GM23338 (cell line): ENCODE data around the gene USH1C. TPM values are rescaled to one million over a fixed set of nuclear protein-coding genes. Genes with fewer than 3 reads are reported as not detected.

Source experiments
- ATAC-seq: fragments of 200-7000 bp; cut with Tn5 transposase; 3 replicates; pipeline ENCODE4 v1.9.1; 2020
- DNase-seq: peaks from one replicate; pipeline ENCODE4 v3.0.0-alpha.2; 2015; ENCODE audit warnings: low spot score
- H2AFZ ChIP-seq: fragments of 200-600 bp; sonication (generic); 2 replicates; pipeline ENCODE4 v1.8.0; 2016; ENCODE audit warnings: antibody characterized with exemption, mild to moderate bottlenecking, moderate library complexity
- H3F3A ChIP-seq: fragments of 200-600 bp; sonication (generic); replicated peaks from 2 replicates; pipeline ENCODE4 v1.8.0; 2017; ENCODE audit warnings: antibody characterized with exemption, mixed run types, low read depth
- H3K27ac ChIP-seq: fragments of 200-600 bp; sonication (generic); 2 replicates; pipeline ENCODE4 v1.6.1; 2016; ENCODE audit warnings: low read depth
- H3K27me3 ChIP-seq: fragments of 200-600 bp; sonication (generic); 2 replicates; pipeline ENCODE4 v1.8.0; 2016; ENCODE audit warnings: mild to moderate bottlenecking, mixed run types, moderate library complexity; ENCODE audit not compliant: insufficient read depth
- H3K36me3 ChIP-seq: fragments of 200-600 bp; sonication (generic); 2 replicates; pipeline ENCODE4 v1.8.0; 2016; ENCODE audit warnings: mild to moderate bottlenecking; ENCODE audit not compliant: insufficient read depth
- H3K4me1 ChIP-seq: fragments of 200-600 bp; sonication (generic); 2 replicates; pipeline ENCODE4 v1.8.0; 2016; ENCODE audit warnings: mild to moderate bottlenecking, moderate library complexity; ENCODE audit not compliant: insufficient read depth
- H3K4me2 ChIP-seq: fragments of 200-600 bp; sonication (generic); 2 replicates; pipeline ENCODE4 v1.7.1; 2017; ENCODE audit warnings: mixed run types
- H3K4me3 ChIP-seq: fragments of 200-600 bp; sonication (generic); 2 replicates; pipeline ENCODE4 v1.6.1; 2016; ENCODE audit warnings: mixed run types
- H3K79me2 ChIP-seq: fragments of 200-600 bp; sonication (generic); replicated peaks from 2 replicates; pipeline ENCODE4 v1.8.0; 2017; ENCODE audit warnings: mild to moderate bottlenecking; ENCODE audit not compliant: insufficient read depth
- H3K9me2 ChIP-seq: fragments of 200-600 bp; sonication (generic); 2 replicates; pipeline ENCODE4 v1.8.0; 2017; ENCODE audit not compliant: insufficient read depth
- H4K20me1 ChIP-seq: fragments of 200-600 bp; sonication (generic); replicated peaks from 2 replicates; pipeline ENCODE4 v1.8.0; 2017; ENCODE audit warnings: mild to moderate bottlenecking; ENCODE audit not compliant: insufficient read depth
- H3K27ac Mint-ChIP-seq: 2 replicates; pipeline ENCODE4 v1.8.0; 2020; ENCODE audit warnings: inconsistent platforms, mild to moderate bottlenecking, moderate library complexity, mixed read lengths
- H3K27me3 Mint-ChIP-seq: 3 replicates; pipeline ENCODE4 v1.8.0; 2022; ENCODE audit warnings: low read depth, mild to moderate bottlenecking, moderate library complexity, mixed read lengths, inconsistent platforms; ENCODE audit not compliant: insufficient read depth, poor library complexity
- H3K36me3 Mint-ChIP-seq: 3 replicates; pipeline ENCODE4 v1.8.0; 2021; ENCODE audit warnings: low read depth, mild to moderate bottlenecking, inconsistent platforms, moderate library complexity, mixed read lengths
- H3K4me1 Mint-ChIP-seq: 3 replicates; pipeline ENCODE4 v1.8.0; 2020; ENCODE audit warnings: mild to moderate bottlenecking, inconsistent platforms, mixed read lengths
- H3K4me3 Mint-ChIP-seq: 3 replicates; pipeline ENCODE4 v1.8.0; 2021; ENCODE audit warnings: moderate library complexity, mild to moderate bottlenecking, inconsistent platforms, mixed read lengths
- H3K9me3 Mint-ChIP-seq: 3 replicates; pipeline ENCODE4 v1.8.0; 2020; ENCODE audit warnings: moderate library complexity, mild to moderate bottlenecking, inconsistent platforms, mixed read lengths
- CREB1 ChIP-seq: fragments of 250-450 bp; sonication (Bioruptor Pico); IDR thresholded peaks from 2 replicates; pipeline ENCODE4 v1.5.0; 2020; ENCODE audit warnings: low read depth, mild to moderate bottlenecking, moderate library complexity
- EZH2 ChIP-seq: fragments of 200-600 bp; sonication (generic); IDR thresholded peaks from one replicate; pipeline ENCODE4 v1.8.0; 2017; ENCODE audit warnings: antibody characterized with exemption, mild to moderate bottlenecking, low read depth; ENCODE audit not compliant: unreplicated experiment
- EZH2phosphoT487 ChIP-seq: fragments of 200-600 bp; sonication (generic); IDR thresholded peaks from one replicate; pipeline ENCODE4 v1.8.1; 2018; ENCODE audit warnings: antibody characterized with exemption; ENCODE audit not compliant: unreplicated experiment
- JUNB ChIP-seq: IDR thresholded peaks from one replicate; pipeline ENCODE4 v1.6.1; 2016; ENCODE audit warnings: antibody characterized with exemption; ENCODE audit not compliant: unreplicated experiment
- NANOG ChIP-seq: IDR thresholded peaks from 2 replicates; pipeline ENCODE4 v1.6.1; 2016; ENCODE audit warnings: antibody characterized with exemption, borderline replicate concordance
- POLR2AphosphoS5 ChIP-seq: IDR thresholded peaks from 2 replicates; pipeline ENCODE4 v1.6.1; 2016; ENCODE audit warnings: antibody characterized with exemption, low read depth
- STAT1 ChIP-seq: IDR thresholded peaks from one replicate; pipeline ENCODE4 v1.6.1; 2016; ENCODE audit warnings: antibody characterized with exemption; ENCODE audit not compliant: unreplicated experiment
- ZNF114 ChIP-seq: fragments of 250-450 bp; sonication (Bioruptor Pico); IDR thresholded peaks from 2 replicates; pipeline ENCODE4 v1.5.0; 2020; ENCODE audit warnings: mild to moderate bottlenecking, moderate library complexity
- ZNF331 ChIP-seq: fragments of 250-450 bp; sonication (Bioruptor Pico); IDR thresholded peaks from 2 replicates; pipeline ENCODE4 v1.5.0; 2020; ENCODE audit warnings: low read depth, mild to moderate bottlenecking, moderate library complexity
- polyA plus RNA-seq: library from polyadenylated mRNA; unstranded; fragments of >200 nt; fragmentation: Nextera tagmentation; extraction: Ambion mirVana; gene quantifications from 2 replicates; pipeline ENCODE4 v1.2.1, GENCODE V29; 2016
- total RNA-seq: library from RNA; depleted of rRNA; stranded (reverse); fragments of >200 nt; shearing (Covaris generic); gene quantifications from 2 replicates; pipeline ENCODE4 v1.2.3, GENCODE V29; 2014
- TF ChIP-seq, protein P1 (sequence below), 2 experiments: fragments of 200-600 bp in 1 of 2; sonication (generic) in 1 of 2; conservative IDR thresholded peaks; 2 replicates each; pipeline versions ENCODE4 v1.5.1 to v1.6.1; 2016 to 2017; ENCODE audit warnings: antibody characterized with exemption in 2 of 2, low read depth in 2 of 2, mild to moderate bottlenecking in 2 of 2, moderate library complexity in 1 of 2
- TF ChIP-seq, protein P2 (sequence below): IDR thresholded peaks from 2 replicates; pipeline ENCODE4 v1.6.1; 2016; ENCODE audit warnings: antibody characterized with exemption
- TF ChIP-seq, protein P3 (sequence below): fragments of 250-450 bp; sonication (Bioruptor Pico); IDR thresholded peaks from 2 replicates; pipeline ENCODE4 v1.5.0; 2020; ENCODE audit warnings: mild to moderate bottlenecking, moderate library complexity
- TF ChIP-seq, protein P4 (sequence below): IDR thresholded peaks from one replicate; pipeline ENCODE4 v1.6.1; 2018; ENCODE audit warnings: antibody characterized with exemption; ENCODE audit not compliant: unreplicated experiment

Gene USH1C
- total and polyA plus RNA-seq, 2 experiments from 2014 or later, result 1.3 to 1.8 TPM

DNA sequence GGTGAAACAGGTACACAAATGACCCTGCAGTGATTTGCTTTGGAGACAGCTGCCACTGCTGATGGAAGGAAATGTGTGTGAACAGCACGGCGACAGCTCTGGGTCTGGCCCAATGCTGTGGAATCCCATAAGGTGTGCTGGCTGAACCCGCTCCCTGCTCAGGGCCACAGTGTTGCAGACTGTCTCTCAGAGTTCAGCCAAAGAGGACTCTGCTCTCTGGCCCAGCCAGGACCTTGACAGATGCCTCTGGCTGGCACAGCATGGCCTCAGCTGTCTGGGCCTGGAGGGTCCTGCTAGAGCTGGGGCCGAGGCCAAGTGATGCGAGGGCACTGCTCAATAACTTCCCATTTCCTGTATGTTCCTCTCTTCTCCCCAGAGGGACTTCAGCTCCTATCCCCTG, 62.3 kb downstream of the USH1C start:
- ATAC-seq (no peak), DNase-seq (no peak)
- Histone ChIP-seq H3K4me3 (no peak overlapping the region), H3K79me2 (no peaks in the 10 kb centered on the region), H4K20me1 (no peaks in the 10 kb centered on the region; the same call in 1 of the 2 replicates), H3K36me3 (no peaks in the 10 kb centered on the region), H3K27me3 (peaks cover 24% of the 10 kb centered on the region), H3K9me2 (no peaks in the 10 kb centered on the region), H3K4me1 (no peaks in the 10 kb centered on the region; the same call in none of the 2 replicates), H3K27ac (no peak overlapping the region), H3K4me2 (no peak overlapping the region), H3F3A (peaks cover 5% of the 10 kb centered on the region; the same call in 1 of the 2 replicates), H2AFZ (no peak overlapping the region)
- Mint-ChIP-seq H3K27ac (no peak overlapping the region), H3K9me3 (no peaks in the 10 kb centered on the region; the same call in 2 of the 3 replicates), H3K27me3 (peaks cover 31% of the 10 kb centered on the region), H3K36me3 (no peaks in the 10 kb centered on the region), H3K4me3 (no peak overlapping the region), H3K4me1 (peaks cover 19% of the 10 kb centered on the region)
- TF ChIP-seq, protein P1, sequence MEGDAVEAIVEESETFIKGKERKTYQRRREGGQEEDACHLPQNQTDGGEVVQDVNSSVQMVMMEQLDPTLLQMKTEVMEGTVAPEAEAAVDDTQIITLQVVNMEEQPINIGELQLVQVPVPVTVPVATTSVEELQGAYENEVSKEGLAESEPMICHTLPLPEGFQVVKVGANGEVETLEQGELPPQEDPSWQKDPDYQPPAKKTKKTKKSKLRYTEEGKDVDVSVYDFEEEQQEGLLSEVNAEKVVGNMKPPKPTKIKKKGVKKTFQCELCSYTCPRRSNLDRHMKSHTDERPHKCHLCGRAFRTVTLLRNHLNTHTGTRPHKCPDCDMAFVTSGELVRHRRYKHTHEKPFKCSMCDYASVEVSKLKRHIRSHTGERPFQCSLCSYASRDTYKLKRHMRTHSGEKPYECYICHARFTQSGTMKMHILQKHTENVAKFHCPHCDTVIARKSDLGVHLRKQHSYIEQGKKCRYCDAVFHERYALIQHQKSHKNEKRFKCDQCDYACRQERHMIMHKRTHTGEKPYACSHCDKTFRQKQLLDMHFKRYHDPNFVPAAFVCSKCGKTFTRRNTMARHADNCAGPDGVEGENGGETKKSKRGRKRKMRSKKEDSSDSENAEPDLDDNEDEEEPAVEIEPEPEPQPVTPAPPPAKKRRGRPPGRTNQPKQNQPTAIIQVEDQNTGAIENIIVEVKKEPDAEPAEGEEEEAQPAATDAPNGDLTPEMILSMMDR (conservative IDR thresholded peaks at IDR 0.05; ENCODE audit: low read depth in 2 of 2), result no peak
- TF ChIP-seq EZH2 (no peak), JUNB (no peak), CREB1 (CRISPR knock-in tag) (no peak), NANOG (no peak), STAT1 (no peak), POLR2AphosphoS5 (no peak), ZNF331 (CRISPR knock-in tag) (no peak), ZNF114 (no peak), EZH2phosphoT487 (no peak)
- TF ChIP-seq, protein P2, sequence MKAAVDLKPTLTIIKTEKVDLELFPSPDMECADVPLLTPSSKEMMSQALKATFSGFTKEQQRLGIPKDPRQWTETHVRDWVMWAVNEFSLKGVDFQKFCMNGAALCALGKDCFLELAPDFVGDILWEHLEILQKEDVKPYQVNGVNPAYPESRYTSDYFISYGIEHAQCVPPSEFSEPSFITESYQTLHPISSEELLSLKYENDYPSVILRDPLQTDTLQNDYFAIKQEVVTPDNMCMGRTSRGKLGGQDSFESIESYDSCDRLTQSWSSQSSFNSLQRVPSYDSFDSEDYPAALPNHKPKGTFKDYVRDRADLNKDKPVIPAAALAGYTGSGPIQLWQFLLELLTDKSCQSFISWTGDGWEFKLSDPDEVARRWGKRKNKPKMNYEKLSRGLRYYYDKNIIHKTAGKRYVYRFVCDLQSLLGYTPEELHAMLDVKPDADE, result no peak
- TF ChIP-seq, protein P3, sequence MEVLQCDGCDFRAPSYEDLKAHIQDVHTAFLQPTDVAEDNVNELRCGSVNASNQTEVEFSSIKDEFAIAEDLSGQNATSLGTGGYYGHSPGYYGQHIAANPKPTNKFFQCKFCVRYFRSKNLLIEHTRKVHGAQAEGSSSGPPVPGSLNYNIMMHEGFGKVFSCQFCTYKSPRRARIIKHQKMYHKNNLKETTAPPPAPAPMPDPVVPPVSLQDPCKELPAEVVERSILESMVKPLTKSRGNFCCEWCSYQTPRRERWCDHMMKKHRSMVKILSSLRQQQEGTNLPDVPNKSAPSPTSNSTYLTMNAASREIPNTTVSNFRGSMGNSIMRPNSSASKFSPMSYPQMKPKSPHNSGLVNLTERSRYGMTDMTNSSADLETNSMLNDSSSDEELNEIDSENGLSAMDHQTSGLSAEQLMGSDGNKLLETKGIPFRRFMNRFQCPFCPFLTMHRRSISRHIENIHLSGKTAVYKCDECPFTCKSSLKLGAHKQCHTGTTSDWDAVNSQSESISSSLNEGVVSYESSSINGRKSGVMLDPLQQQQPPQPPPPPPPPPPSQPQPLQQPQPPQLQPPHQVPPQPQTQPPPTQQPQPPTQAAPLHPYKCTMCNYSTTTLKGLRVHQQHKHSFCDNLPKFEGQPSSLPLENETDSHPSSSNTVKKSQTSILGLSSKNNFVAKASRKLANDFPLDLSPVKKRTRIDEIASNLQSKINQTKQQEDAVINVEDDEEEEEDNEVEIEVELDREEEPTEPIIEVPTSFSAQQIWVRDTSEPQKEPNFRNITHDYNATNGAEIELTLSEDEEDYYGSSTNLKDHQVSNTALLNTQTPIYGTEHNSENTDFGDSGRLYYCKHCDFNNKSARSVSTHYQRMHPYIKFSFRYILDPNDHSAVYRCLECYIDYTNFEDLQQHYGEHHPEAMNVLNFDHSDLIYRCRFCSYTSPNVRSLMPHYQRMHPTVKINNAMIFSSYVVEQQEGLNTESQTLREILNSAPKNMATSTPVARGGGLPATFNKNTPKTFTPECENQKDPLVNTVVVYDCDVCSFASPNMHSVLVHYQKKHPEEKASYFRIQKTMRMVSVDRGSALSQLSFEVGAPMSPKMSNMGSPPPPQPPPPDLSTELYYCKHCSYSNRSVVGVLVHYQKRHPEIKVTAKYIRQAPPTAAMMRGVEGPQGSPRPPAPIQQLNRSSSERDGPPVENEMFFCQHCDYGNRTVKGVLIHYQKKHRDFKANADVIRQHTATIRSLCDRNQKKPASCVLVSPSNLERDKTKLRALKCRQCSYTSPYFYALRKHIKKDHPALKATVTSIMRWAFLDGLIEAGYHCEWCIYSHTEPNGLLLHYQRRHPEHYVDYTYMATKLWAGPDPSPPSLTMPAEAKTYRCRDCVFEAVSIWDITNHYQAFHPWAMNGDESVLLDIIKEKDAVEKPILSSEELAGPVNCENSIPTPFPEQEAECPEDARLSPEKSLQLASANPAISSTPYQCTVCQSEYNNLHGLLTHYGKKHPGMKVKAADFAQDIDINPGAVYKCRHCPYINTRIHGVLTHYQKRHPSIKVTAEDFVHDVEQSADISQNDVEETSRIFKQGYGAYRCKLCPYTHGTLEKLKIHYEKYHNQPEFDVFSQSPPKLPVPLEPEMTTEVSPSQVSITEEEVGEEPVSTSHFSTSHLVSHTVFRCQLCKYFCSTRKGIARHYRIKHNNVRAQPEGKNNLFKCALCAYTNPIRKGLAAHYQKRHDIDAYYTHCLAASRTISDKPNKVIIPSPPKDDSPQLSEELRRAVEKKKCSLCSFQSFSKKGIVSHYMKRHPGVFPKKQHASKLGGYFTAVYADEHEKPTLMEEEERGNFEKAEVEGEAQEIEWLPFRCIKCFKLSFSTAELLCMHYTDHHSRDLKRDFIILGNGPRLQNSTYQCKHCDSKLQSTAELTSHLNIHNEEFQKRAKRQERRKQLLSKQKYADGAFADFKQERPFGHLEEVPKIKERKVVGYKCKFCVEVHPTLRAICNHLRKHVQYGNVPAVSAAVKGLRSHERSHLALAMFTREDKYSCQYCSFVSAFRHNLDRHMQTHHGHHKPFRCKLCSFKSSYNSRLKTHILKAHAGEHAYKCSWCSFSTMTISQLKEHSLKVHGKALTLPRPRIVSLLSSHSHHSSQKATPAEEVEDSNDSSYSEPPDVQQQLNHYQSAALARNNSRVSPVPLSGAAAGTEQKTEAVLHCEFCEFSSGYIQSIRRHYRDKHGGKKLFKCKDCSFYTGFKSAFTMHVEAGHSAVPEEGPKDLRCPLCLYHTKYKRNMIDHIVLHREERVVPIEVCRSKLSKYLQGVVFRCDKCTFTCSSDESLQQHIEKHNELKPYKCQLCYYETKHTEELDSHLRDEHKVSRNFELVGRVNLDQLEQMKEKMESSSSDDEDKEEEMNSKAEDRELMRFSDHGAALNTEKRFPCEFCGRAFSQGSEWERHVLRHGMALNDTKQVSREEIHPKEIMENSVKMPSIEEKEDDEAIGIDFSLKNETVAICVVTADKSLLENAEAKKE (CRISPR knock-in tag), result no peak
- TF ChIP-seq, protein P4, sequence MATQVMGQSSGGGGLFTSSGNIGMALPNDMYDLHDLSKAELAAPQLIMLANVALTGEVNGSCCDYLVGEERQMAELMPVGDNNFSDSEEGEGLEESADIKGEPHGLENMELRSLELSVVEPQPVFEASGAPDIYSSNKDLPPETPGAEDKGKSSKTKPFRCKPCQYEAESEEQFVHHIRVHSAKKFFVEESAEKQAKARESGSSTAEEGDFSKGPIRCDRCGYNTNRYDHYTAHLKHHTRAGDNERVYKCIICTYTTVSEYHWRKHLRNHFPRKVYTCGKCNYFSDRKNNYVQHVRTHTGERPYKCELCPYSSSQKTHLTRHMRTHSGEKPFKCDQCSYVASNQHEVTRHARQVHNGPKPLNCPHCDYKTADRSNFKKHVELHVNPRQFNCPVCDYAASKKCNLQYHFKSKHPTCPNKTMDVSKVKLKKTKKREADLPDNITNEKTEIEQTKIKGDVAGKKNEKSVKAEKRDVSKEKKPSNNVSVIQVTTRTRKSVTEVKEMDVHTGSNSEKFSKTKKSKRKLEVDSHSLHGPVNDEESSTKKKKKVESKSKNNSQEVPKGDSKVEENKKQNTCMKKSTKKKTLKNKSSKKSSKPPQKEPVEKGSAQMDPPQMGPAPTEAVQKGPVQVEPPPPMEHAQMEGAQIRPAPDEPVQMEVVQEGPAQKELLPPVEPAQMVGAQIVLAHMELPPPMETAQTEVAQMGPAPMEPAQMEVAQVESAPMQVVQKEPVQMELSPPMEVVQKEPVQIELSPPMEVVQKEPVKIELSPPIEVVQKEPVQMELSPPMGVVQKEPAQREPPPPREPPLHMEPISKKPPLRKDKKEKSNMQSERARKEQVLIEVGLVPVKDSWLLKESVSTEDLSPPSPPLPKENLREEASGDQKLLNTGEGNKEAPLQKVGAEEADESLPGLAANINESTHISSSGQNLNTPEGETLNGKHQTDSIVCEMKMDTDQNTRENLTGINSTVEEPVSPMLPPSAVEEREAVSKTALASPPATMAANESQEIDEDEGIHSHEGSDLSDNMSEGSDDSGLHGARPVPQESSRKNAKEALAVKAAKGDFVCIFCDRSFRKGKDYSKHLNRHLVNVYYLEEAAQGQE, result no peak
